DND-41 (cell line): ENCODE results near the gene PTPRK.

ENCODE experiments used
- ATAC-seq: fragments of 200-7000 bp; cut with Tn5 transposase; 3 replicates; pipeline ENCODE4 v1.9.1; 2021; ENCODE audit warnings: low read depth; ENCODE audit not compliant: insufficient read depth
- DNase-seq: peaks from one replicate; pipeline ENCODE4 v3.0.0-alpha.2; 2020
- H2AFZ ChIP-seq: 2 replicates; pipeline ENCODE4 v1.6.0; 2012; ENCODE audit warnings: low read depth, low read length
- H3K27ac ChIP-seq: 2 replicates; pipeline ENCODE4 v1.5.1; 2012; ENCODE audit warnings: low read length, inconsistent platforms
- H3K27me3 ChIP-seq: fragments of 200-600 bp; sonication (generic); 2 replicates; pipeline ENCODE4 v1.6.0; 2012; ENCODE audit warnings: low read length, mild to moderate bottlenecking, inconsistent platforms; ENCODE audit not compliant: insufficient read depth, poor library complexity
- H3K36me3 ChIP-seq: 2 replicates; pipeline ENCODE4 v1.5.1; 2012; ENCODE audit warnings: low read length, inconsistent platforms; ENCODE audit not compliant: insufficient read depth
- H3K4me1 ChIP-seq: 2 replicates; pipeline ENCODE4 v1.5.1; 2012; ENCODE audit warnings: mild to moderate bottlenecking, low read length; ENCODE audit not compliant: insufficient read depth
- H3K4me2 ChIP-seq: 2 replicates; pipeline ENCODE4 v1.6.0; 2012; ENCODE audit warnings: mild to moderate bottlenecking, moderate library complexity, low read length, inconsistent platforms; ENCODE audit not compliant: insufficient read depth
- H3K4me3 ChIP-seq, 2 experiments: fragments of 200-600 bp in 1 of 2; shearing (Covaris generic) in 1 of 2; 2 replicates each; pipeline ENCODE4 v1.5.1; 2012 to 2016; ENCODE audit warnings: inconsistent platforms in 2 of 2, low read length in 2 of 2, mild to moderate bottlenecking in 2 of 2, low read depth in 1 of 2, moderate library complexity in 1 of 2
- H3K79me2 ChIP-seq: 2 replicates; pipeline ENCODE4 v1.6.0; 2012; ENCODE audit warnings: low read length, inconsistent platforms; ENCODE audit not compliant: insufficient read depth
- H3K9ac ChIP-seq: 2 replicates; pipeline ENCODE4 v1.6.0; 2012; ENCODE audit warnings: low read depth, mild to moderate bottlenecking, inconsistent platforms, low read length, moderate library complexity
- H3K9me3 ChIP-seq: 2 replicates; pipeline ENCODE4 v1.5.1; 2012; ENCODE audit warnings: low read length, moderate library complexity, mild to moderate bottlenecking, inconsistent platforms; ENCODE audit not compliant: insufficient read depth, severe bottlenecking
- H4K20me1 ChIP-seq: 2 replicates; pipeline ENCODE4 v1.6.0; 2012; ENCODE audit warnings: low read length; ENCODE audit not compliant: insufficient read depth
- CTCF ChIP-seq: IDR thresholded peaks from 2 replicates; pipeline ENCODE4 v1.5.1; 2012; ENCODE audit warnings: borderline replicate concordance, low read length, moderate library complexity, mild to moderate bottlenecking; ENCODE audit not compliant: poor library complexity, severe bottlenecking; ENCODE audit errors: extremely low read depth
- EZH2 ChIP-seq: IDR thresholded peaks from 3 replicates; pipeline ENCODE4 v1.6.1; 2012; ENCODE audit warnings: borderline replicate concordance, low read depth, mild to moderate bottlenecking, moderate library complexity, low read length, inconsistent platforms; ENCODE audit not compliant: severe bottlenecking

The PTPRK gene

GRCh38 chr6:127923135-127923534 is 597.3 kb downstream of the PTPRK start:
- no peak overlapping the region for H3K9ac ChIP-seq
- H3K4me1 ChIP-seq = peaks cover 49% of the 10 kb centered on the region
- ATAC-seq = peak; percentile 74
- H3K4me2 ChIP-seq = peak overlapping the region; percentile 22; the same call in 1 of the 2 replicates
- H3K36me3 ChIP-seq = no peaks in the 10 kb centered on the region
- peak overlapping the region; percentile 27; the same call in 1 of the 2 replicates for H3K27ac ChIP-seq
- TF ChIP-seq EZH2 = no peak
- TF ChIP-seq CTCF = no peak
- no peaks in the 10 kb centered on the region for H3K79me2 ChIP-seq
- DNase-seq = peak; percentile 35
- H3K27me3 ChIP-seq = no peaks in the 10 kb centered on the region
- no peak overlapping the region for H3K4me3 ChIP-seq
- H2AFZ ChIP-seq = no peak overlapping the region
- H4K20me1 ChIP-seq = no peaks in the 10 kb centered on the region
- peaks cover 19% of the 10 kb centered on the region for H3K9me3 ChIP-seq

GRCh38 chr6:127921982-127922381 is 598.4 kb downstream of the PTPRK start:
- peaks cover 54% of the 10 kb centered on the region for H3K4me1 ChIP-seq
- ATAC-seq (no peak), DNase-seq (no peak)
- no peak overlapping the region for H3K9ac ChIP-seq
- no peaks in the 10 kb centered on the region for H3K27me3 ChIP-seq
- H3K9me3 ChIP-seq = peaks cover 17% of the 10 kb centered on the region
- TF ChIP-seq EZH2 (no peak), CTCF (no peak)
- H3K4me2 ChIP-seq = no peak overlapping the region
- H4K20me1 ChIP-seq = no peaks in the 10 kb centered on the region
- H3K27ac ChIP-seq = no peak overlapping the region
- no peak overlapping the region for H3K4me3 ChIP-seq
- no peak overlapping the region for H2AFZ ChIP-seq
- H3K36me3 ChIP-seq = no peaks in the 10 kb centered on the region
- no peaks in the 10 kb centered on the region for H3K79me2 ChIP-seq

- Histone ChIP-seq H3K4me2 (no peak overlapping the region), H3K36me3 (no peaks in the 10 kb centered on the region), H3K27ac (no peak overlapping the region), H3K4me1 (peaks cover 54% of the 10 kb centered on the region), H3K9me3 (peaks cover 7% of the 10 kb centered on the region), H3K79me2 (no peaks in the 10 kb centered on the region), H3K9ac (no peak overlapping the region), H3K4me3 (no peak overlapping the region), H4K20me1 (no peaks in the 10 kb centered on the region), H2AFZ (no peak overlapping the region), H3K27me3 (no peaks in the 10 kb centered on the region)
- no peak for TF ChIP-seq CTCF
- no peak for TF ChIP-seq EZH2
- ATAC-seq (no peak), DNase-seq (no peak)
Observed at GRCh38 chr6:127920804-127921203, 599.6 kb downstream of the PTPRK start.
